Esophagus mucosa (tissue), 1 donor: ENCODE measurements around the gene MGAT5. TPM values are rescaled to one million over a fixed set of nuclear protein-coding genes. Genes with fewer than 3 reads are reported as not detected.

ENCODE experiments used
- ATAC-seq: fragments of 200-7000 bp; cut with Tn5 transposase; one replicate; pipeline ENCODE4 v1.9.1; 2020
- total RNA-seq: library from RNA; stranded (reverse); gene quantifications from one replicate; pipeline ENCODE4 v1.2.4, GENCODE V29; 2023
- donor health status: DM: yes; HTN: yes; CAD: no.

The MGAT5 gene
- total RNA-seq, 1 donor from 2014 or later, result 23.6 TPM

- no peak for ATAC-seq
Observed at GRCh38 chr2:134257509-134257908, 3.6 kb downstream of the MGAT5 start.

- ATAC-seq, result no peak
Observed at GRCh38 chr2:134257965-134258683, 4.3 kb downstream of the MGAT5 start.

- ATAC-seq, result peak; percentile 38
Observed at GRCh38 chr2:134258684-134259388, 5.0 kb downstream of the MGAT5 start.

GRCh38 chr2:134259571-134259970, 5.7 kb downstream of the MGAT5 start:
- ATAC-seq, result no peak

GRCh38 chr2:134259994-134260393, 6.1 kb downstream of the MGAT5 start:
- no peak for ATAC-seq

- ATAC-seq, result no peak
Observed at GRCh38 chr2:134260713-134261112, 6.8 kb downstream of the MGAT5 start.

GRCh38 chr2:134261398-134262131, 7.7 kb downstream of the MGAT5 start:
- ATAC-seq, result peak; percentile 30

GRCh38 chr2:134262684-134263083, 8.8 kb downstream of the MGAT5 start:
- ATAC-seq, result peak; percentile 53

GRCh38 chr2:134268265-134268664, 14.4 kb downstream of the MGAT5 start:
- peak; percentile 20 for ATAC-seq

GRCh38 chr2:134269230-134269629, 15.4 kb downstream of the MGAT5 start:
- ATAC-seq, result no peak

- no peak for ATAC-seq
Observed at GRCh38 chr2:134269972-134270735, 16.3 kb downstream of the MGAT5 start.

- ATAC-seq, result no peak
Observed at GRCh38 chr2:134271758-134272157, 17.9 kb downstream of the MGAT5 start.

- no peak for ATAC-seq
Observed at GRCh38 chr2:134272806-134273205, 18.9 kb downstream of the MGAT5 start.

GRCh38 chr2:134273256-134273983, 19.5 kb downstream of the MGAT5 start:
- no peak for ATAC-seq

GRCh38 chr2:134274121-134274520, 20.2 kb downstream of the MGAT5 start:
- ATAC-seq, result no peak

GRCh38 chr2:134275058-134275862, 21.4 kb downstream of the MGAT5 start:
- peak; percentile 55 for ATAC-seq

GRCh38 chr2:134276381-134277172, 22.7 kb downstream of the MGAT5 start:
- ATAC-seq, result peak; percentile 60

GRCh38 chr2:134277223-134277622, 23.4 kb downstream of the MGAT5 start:
- no peak for ATAC-seq

- ATAC-seq, result no peak
Observed at GRCh38 chr2:134278553-134278952, 24.7 kb downstream of the MGAT5 start.

- no peak for ATAC-seq
Observed at GRCh38 chr2:134279417-134279816, 25.5 kb downstream of the MGAT5 start.
